ENCODE results near the gene PADI3.
"Not testable (repeated sequence)": the region's sequence is repeated elsewhere in the genome, so short reads cannot be mapped to it uniquely, and the experiment has no call there.

PADI3 gene

GRCh38 chr1:17305576-17306095 lies 56.7 kb downstream of the PADI3 start:
- DNase-seq, result no peak

GRCh38 chr1:17306407-17306806 lies 57.5 kb downstream of the PADI3 start:
- DNase-seq, result no peak

DNA sequence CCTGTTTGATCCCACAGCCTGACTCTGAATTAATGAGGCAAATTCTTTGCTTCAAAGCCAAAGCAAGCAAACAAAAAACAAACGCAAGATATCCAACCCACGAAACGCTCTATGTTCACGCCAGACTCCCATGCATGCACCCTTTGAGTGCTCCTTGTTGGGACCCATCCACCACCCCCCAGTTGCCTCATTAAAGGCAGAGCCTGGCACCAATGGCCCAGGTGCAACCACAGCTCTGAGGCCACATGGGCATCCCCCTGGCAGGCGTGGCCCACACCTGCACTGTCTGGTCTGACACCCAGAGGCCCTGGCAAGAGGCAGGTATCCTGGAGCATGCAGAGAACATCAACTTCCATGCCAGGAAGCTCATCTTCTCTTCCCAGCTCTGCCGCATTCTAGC lies 58.0 kb downstream of the PADI3 start:
- no peak for DNase-seq

DNA sequence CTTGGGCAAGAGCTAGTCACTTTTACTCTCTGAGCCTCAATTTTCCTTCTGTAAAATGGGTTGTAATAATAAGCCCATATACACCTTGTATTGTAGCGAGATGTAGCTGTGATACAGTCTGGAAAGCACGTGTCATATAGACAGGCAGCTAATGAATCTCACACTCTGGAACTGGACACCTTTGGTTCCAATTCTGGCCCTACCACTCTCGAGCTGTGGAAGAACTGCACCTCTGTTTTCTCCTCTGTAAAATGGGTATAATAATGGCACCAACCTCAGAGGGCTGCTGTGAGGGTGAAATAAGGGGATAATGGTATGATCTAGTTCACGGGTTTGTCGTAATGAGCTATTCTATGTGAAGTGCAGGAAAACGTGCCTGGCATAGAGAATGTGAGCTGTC lies 58.4 kb downstream of the PADI3 start:
- DNase-seq, result no peak

DNA sequence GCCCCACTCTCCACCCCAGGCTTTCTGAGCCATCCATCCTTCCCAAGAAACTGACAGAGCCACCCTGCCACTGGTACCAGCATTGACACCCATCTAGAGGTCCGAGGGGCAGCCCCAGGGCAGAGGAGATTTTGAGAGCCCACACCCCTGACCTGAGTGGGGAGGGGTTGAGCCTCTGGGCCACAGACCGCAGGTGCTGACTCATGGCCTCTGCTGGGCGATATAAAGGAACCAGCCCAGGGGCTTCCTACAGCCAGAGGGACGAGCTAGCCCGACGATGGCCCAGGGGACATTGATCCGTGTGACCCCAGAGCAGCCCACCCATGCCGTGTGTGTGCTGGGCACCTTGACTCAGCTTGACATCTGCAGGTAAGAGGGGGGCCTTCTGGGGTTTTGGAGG lies 59.0 kb downstream of the PADI3 start, which contains the start of gene PADI4:
Gene PADI4, plus strand, starts transcription at position 252 of the 400 bp plus-strand sequence. Its CDS starts 26 bp downstream, at position 278.
- no peak for DNase-seq

GRCh38 chr1:17308593-17308992 lies 59.7 kb downstream of the PADI3 start:
- no peak for DNase-seq

DNA sequence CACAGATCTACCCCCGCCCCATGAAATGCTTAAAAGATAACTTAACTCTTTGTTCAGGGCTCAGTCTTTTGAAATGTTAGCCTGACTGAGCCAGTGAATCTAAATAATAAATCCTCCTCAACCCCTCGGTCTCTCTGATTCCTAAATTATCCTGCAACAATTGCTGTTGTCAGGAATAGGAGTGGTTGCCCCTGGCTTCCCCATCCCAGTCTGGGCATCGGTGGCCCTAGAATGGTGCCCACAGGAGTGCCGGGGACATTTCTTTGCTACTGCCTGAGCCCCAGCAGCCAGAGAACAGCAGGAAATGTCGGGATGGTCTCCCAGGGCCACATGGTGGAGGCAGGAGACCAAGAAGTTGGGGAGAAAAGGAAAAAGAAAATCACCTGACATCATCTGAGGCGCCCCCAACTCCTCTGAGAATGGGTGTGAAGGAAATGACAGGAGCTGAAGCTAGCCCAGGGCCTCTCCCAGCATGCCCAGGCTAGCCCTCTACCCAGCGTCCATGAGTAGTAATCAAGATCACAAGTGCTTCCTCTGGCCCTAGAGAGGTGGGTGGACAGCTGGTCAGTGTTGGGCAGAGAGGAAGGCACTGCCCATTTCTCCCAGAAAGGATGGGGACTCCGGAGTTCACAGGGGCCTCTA lies 60.6 kb downstream of the PADI3 start:
- DNase-seq, result no peak

DNA sequence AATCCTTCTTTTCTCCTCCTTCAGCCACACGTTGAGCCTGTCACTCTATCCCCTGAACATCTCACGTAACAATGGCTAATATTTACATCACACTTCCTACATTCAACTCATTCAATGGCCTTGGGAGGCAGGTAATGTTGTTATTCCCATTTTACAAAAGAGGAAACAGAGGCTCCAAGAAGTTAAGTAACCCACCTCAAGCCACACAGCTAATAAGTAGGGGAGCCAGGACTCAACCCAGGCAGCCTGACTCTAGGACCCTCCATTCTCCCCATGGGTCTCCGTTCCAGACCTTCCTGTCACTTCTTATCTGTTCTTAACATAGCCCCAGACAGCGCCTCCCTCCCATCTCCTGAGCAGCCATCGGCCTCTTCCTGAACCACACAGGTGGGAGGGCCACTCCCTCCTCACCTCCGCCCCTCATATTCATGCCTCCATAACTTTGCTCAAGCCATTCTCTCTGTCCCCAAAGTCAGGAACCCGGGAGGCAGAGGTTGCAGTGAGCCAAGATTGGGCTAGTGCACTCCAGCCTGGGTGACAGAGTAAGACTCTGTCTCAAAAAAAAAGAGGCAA lies 61.3 kb downstream of the PADI3 start:
- DNase-seq, result no peak

DNA sequence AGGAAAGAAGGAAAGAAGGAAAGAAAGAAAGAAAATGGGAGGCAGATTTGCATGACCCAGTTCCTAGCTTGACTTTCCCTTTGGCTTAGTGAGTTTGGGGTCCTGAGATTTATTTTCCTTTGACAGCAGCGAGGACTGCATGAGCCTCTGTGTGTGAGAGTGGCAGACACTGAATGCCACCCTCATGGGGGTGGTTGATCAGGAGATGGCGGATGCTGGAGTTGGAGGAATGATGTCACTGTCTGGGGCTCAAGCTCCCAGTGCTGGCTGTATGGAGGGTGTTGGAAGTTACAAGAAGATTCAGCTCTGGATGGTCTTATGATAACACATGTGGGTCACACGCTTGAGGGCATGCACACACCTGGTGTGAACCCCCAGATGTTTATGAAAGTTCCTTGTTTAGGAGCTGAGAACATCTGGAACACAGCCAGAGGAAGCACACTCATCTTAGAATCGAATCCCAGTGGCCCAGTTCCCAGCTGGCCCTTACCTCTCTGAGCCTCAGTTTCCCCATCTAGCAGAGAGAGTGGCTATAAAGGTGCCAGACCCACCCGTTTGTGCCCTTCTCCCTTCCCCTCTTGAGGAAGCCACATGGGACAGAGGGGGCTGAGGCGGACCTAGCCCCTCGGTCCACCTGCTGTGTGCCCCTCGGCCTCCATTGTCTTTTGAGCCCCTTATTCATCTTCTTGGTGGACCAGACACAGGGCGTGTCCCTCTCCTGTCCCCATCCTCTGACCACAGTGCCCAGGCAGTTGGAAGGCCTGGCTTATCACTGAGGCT lies 64.8 kb downstream of the PADI3 start:
- no peak for DNase-seq

DNA sequence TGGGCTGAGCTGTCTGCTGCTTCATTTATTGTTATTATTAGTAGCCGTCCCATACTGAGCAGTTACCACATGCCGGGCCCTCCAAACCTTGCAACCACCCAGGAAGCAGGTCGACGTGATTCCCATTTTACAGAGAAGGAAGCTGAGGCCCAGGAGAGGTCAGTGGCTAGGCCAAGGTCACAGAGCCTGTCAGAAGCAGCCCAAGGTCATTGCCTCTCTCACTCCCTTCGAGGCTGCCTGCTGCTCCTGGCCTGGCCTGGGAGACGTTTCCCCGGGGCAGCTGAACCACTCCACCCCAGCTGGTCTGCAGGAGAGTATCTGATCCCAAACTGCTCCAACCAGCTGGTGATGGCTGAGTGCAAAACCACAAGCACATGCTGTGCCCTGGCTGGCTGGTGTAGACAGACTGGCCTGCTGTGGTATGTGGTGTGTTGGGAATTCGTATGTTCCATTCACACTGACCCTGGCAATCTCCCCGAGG lies 65.6 kb downstream of the PADI3 start:
- DNase-seq, result no peak

GRCh38 chr1:17315542-17316130 lies 66.7 kb downstream of the PADI3 start:
- DNase-seq, result no peak

GRCh38 chr1:17316704-17317103 lies 67.8 kb downstream of the PADI3 start:
- DNase-seq, result no peak

DNA sequence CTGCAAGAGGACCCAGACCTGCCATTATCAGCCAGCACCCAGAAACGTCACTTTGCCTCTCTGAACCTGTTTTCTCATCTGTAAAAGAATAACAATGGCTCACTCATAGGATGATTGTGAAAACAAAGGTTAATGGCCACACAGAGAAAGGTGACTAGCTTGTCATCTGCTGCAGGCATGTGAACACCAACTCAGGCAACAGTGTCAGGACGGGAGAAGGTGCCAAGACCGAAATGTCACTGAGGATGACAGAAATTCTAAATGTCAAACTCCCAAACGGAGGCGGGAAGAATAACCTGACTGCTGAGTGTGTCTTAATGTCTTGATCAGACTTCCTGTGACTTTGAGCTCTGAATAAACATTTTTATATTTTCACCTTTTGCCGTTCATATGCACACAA lies 69.4 kb downstream of the PADI3 start:
- no peak for DNase-seq

DNA sequence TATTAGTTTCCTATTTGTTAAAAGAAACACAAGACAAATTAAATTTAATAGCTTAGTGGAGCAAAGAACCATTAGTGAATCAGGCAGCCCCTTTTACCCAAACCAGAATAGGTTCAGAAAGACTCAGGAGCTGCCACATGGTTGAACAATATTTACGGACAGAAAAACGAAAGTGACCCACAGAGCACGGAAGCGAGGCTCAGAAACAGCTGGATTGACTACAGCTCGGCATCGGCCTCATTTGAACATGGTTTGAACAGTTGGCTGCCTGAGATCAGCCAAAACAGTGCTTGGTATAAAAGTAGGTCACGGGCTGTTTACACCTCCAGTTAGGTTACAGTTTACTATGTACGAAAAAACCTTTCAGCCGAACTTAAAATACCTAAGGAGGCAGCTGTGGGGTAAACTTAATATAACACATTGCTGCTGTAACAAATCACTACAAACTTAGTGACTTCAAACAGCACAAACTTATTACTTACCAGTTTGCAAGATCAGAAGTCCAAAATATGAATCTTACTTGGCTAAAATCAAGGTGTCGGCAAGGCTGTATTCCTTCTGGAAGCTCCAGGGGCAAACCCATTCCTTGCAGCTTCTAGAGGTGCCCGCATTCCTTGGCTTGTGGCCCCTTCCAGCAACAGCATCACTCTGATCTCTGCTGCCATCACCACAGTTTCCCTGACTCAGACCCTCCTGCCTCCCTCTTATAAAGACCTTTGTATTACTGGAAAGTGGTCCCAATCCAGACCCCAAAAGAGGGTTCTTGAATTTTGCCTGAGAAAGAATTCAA lies 70.9 kb downstream of the PADI3 start:
- no peak for DNase-seq

DNA sequence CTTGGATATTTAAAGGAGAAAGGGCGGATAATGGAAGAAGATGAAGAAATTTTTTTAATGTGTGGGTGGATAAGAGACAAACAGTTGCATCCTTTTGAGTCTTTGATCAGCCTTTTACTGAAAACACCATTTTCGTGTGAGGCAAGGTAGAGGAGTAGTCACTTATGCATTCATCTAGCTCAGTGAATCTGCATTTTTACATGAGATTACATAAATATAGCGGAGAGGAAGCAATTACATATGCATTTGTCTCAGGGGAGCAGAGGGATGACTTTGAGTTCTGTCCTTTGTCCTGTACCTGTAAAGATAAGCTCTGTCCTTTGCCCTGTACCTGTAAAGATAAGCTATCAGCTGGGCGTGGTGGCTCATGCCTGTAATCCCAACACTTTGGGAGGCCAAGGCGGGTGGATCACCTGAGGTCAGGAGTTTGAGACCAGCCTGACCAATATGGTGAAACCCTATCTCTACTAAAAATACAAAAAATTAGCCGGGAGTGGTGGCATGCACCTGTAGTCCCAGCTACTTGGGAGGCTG lies 73.0 kb downstream of the PADI3 start:
- not testable (repeated sequence) for DNase-seq

DNA sequence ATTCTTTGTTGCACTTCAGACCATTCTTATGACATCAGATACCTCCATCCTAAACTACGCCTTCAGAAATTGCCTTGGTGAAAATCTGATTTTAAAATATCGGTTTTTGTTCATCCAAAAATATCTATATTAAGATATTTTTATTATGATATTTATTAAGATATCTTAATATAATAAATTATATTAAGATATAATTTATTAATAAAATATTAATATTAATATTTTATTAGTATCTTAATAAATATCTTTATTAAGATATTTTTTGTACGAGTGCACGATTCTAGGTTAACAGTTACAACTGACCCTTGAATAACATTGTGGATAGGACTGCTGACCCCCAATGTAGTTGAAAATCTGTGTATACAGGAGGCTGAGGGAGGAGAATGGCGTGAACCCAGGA lies 80.0 kb downstream of the PADI3 start:
- DNase-seq, result no peak

DNA sequence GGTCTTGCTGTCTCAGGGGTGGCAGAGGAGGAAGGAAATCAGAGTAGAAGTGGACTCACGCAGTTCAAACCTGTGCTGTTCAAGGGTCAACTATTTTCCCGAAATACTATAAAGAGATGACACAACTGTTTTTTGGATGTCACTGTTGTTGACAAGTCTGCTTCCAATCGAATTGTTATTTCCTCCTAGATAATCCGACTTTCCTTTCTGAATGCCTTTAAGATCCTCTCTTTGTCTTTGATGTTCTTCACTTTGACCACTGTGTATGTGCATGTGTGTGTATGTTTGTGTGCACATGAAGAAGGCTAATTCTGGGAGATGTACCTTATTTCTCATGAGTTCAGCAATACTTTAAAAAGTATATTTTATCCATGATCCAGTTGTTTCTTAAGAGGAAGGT lies 80.7 kb downstream of the PADI3 start:
- DNase-seq, result no peak

DNA sequence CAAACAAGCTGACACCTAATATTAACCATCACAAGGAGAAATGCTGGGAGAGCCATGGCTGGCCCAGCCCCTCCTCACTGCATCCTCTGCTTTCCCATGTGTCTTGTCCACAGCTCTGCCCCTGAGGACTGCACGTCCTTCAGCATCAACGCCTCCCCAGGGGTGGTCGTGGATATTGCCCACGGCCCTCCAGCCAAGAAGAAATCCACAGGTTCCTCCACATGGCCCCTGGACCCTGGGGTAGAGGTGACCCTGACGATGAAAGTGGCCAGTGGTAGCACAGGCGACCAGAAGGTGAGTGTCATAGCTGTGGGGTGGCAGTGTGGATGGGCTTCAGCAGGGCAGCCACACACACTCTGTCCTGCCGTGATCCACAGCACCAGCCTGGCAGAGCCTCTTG lies 82.0 kb downstream of the PADI3 start:
- DNase-seq, result no peak

DNA sequence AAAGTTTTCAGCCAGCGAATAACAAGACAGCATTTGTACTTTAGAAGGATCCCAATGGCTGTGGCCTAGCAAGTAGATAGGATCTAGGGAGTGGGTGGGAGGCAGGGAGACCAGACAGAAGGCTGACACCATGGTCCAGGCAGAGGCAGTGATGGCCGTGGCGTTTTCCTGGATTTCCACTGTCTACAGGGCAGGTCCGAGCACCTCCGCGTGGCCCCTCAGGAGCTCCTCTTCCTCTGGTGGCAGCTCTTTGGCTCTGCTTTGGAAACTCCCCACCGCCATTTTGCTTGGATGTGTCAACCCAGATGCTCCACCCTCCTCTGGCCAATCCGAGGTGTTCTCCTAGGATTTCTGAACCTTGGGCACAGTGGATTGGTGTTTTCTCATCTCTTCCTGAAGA lies 84.2 kb downstream of the PADI3 start:
- DNase-seq, result no peak

All from T-helper 1 cell (primary cell).